ENCODE results near the gene VASH1. TPM values are rescaled to one million over a fixed set of nuclear protein-coding genes. Genes with fewer than 3 reads are reported as not detected.

Gene VASH1
- total and polyA plus RNA-seq, 2 donors (not counting 3 experiments of a cell fraction or from before 2014, with no cell fraction given): 39.8 to 168 TPM

GRCh38 chr14:76827696-76828296 is 66.5 kb downstream of the VASH1 start:
- DNase-seq (ENCODE audit: low read depth, low spot score) (no peak), FAIRE-seq (no peak)
- Histone ChIP-seq H3K27ac (ENCODE audit: insufficient read depth, low read depth, low read length) (no peak overlapping the region), H4K20me1 (replicated peaks; ENCODE audit: control insufficient read depth, extremely low read depth, insufficient read depth, low read length) (no peaks in the 10 kb centered on the region), H3K4me2 (ENCODE audit: insufficient read depth, low read length) (no peak overlapping the region), H3K4me1 (ENCODE audit: control insufficient read depth, extremely low read depth, insufficient read depth, low read length) (no peaks in the 10 kb centered on the region), H3K4me3 (replicated peaks in 1 of 3; ENCODE audit: insufficient read depth in 1 of 3, low read depth in 1 of 3, low read length in 3 of 3) (no peak overlapping the region), H3K9me3 (replicated peaks; ENCODE audit: control insufficient read depth, insufficient read depth, low read length) (no peaks in the 10 kb centered on the region), H3K9ac (replicated peaks; ENCODE audit: extremely low read depth, insufficient read depth, low read length) (no peak overlapping the region), H3K79me2 (ENCODE audit: control insufficient read depth, insufficient read depth, low read length) (no peaks in the 10 kb centered on the region), H3K36me3 (ENCODE audit: control insufficient read depth in 2 of 2, extremely low read depth in 1 of 2, insufficient read depth in 2 of 2, low read length in 2 of 2) (no peaks in the 10 kb centered on the region), H2AFZ (ENCODE audit: low read depth, low read length) (no peak overlapping the region), H3K27me3 (ENCODE audit: control insufficient read depth in 2 of 2, insufficient read depth in 2 of 2, low read length in 2 of 2) (no peaks in the 10 kb centered on the region), H3K9me1 (replicated peaks; ENCODE audit: control insufficient read depth, extremely low read depth, insufficient read depth, low read length) (no peaks in the 10 kb centered on the region)
- intact Hi-C loops (cut with micrococcal nuclease): no loop called here
- ChIA-PET CTCF (interaction anchor here (1.4 kb wide), 1 partner anchor 43 kb away, joined by 3 read pairs; no protein-coding TSS in a partner anchor), POLR2A (no interaction called here)
- TF ChIP-seq JUN (IDR thresholded peaks at IDR 0.05; ENCODE audit: borderline replicate concordance, insufficient read depth, insufficient read length, low read depth) (no peak), POLR2AphosphoS5 (IDR thresholded peaks at IDR 0.05; ENCODE audit: insufficient read depth, low read depth, low read length) (no peak), POLR2A (IDR thresholded peaks at IDR 0.05; ENCODE audit: low read depth, low read length) (no peak), MAX (IDR thresholded peaks at IDR 0.05; ENCODE audit: insufficient read depth, insufficient read length) (no peak), CTCF (IDR thresholded peaks at IDR 0.05; ENCODE audit: extremely low read depth in 1 of 2, insufficient read depth in 1 of 2, low read depth in 1 of 2, low read length in 2 of 2) (no peak), MYC (IDR thresholded peaks at IDR 0.05; ENCODE audit: low read depth, low read length) (no peak), GATA2 (IDR thresholded peaks at IDR 0.05; ENCODE audit: insufficient read depth, insufficient read length, low read depth, low read length) (no peak), FOS (IDR thresholded peaks at IDR 0.05; ENCODE audit: borderline replicate concordance, insufficient read depth, low read length) (no peak), EZH2 (IDR thresholded peaks at IDR 0.05; ENCODE audit: borderline replicate concordance, low read depth, low read length, severe bottlenecking) (no peak)
- dilution Hi-C loops (cut with MboI; ENCODE audit: extremely low pct_ligation_motif_present, low sequenced_read_pairs): no loop called here
- no TSS peak for BruUV-seq (replicated peaks)
